ENCODE results near the gene ADGRF5.

ADGRF5 gene

DNA sequence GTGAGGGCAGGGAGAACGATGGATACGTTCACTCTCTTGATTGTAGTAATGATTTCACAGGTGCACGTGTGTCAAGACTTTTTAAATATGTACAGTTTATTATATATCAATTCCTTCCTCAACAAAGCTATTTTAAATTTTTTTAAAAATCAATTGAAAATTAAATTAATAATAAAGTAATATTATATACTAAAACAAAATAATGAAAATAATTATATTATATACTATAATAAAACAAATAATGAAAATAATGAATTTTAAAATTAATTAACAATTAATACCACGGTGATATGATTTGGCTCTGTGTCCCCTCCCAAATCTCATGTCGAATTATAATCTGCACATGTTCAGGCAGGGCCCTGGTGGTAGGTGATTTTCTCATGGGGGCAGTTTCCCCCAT lies 42.7 kb downstream of the ADGRF5 start:
- peaks cover 44% of the 10 kb centered on the region for H3K27me3 ChIP-seq (ENCODE audit: low read depth, low read length)
- H3K4me1 ChIP-seq (ENCODE audit: low read length), result no peaks in the 10 kb centered on the region
- no peaks in the 10 kb centered on the region for H3K79me2 ChIP-seq (ENCODE audit: low read length)
- no peak overlapping the region for H3K4me3 ChIP-seq (ENCODE audit: low read length)
- H4K20me1 ChIP-seq (ENCODE audit: insufficient read depth, low read length), result no peaks in the 10 kb centered on the region
- H3K36me3 ChIP-seq (replicated peaks; ENCODE audit: low read depth, low read length), result no peaks in the 10 kb centered on the region
- H3K4me2 ChIP-seq (ENCODE audit: low read length), result no peak overlapping the region
- TF ChIP-seq, protein P1, sequence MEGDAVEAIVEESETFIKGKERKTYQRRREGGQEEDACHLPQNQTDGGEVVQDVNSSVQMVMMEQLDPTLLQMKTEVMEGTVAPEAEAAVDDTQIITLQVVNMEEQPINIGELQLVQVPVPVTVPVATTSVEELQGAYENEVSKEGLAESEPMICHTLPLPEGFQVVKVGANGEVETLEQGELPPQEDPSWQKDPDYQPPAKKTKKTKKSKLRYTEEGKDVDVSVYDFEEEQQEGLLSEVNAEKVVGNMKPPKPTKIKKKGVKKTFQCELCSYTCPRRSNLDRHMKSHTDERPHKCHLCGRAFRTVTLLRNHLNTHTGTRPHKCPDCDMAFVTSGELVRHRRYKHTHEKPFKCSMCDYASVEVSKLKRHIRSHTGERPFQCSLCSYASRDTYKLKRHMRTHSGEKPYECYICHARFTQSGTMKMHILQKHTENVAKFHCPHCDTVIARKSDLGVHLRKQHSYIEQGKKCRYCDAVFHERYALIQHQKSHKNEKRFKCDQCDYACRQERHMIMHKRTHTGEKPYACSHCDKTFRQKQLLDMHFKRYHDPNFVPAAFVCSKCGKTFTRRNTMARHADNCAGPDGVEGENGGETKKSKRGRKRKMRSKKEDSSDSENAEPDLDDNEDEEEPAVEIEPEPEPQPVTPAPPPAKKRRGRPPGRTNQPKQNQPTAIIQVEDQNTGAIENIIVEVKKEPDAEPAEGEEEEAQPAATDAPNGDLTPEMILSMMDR (IDR thresholded peaks at IDR 0.05; ENCODE audit: low read depth, low read length), result no peak
- H2AFZ ChIP-seq (ENCODE audit: low read depth, low read length), result no peak overlapping the region
- no peak overlapping the region for H3K9ac ChIP-seq (ENCODE audit: low read length)
- no peak overlapping the region for H3K27ac ChIP-seq (ENCODE audit: low read length)
- no peaks in the 10 kb centered on the region for H3K9me3 ChIP-seq (ENCODE audit: insufficient read depth, low read length)

DNA sequence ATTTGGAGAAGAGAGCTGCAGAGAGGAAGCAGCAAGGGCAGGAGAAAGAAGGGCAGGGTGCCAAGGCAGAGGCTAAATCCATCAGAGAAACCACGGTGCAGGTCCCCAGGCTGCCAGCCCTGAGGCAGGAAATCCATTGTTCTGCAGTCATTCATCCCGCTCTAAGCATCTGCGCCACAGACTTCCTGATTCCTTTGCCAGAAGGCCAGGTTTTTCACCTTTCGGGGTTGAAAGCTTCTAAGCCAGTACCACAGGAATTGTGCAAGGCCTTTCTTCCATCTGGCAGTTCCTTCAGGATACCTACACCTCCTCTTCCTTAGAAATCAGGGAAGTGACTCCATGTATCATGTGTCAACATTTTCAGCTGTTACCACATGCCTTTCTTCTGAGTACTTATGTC lies 45.6 kb downstream of the ADGRF5 start:
- Histone ChIP-seq H3K9ac (ENCODE audit: low read length) (no peak overlapping the region), H3K36me3 (replicated peaks; ENCODE audit: low read depth, low read length) (no peaks in the 10 kb centered on the region), H3K9me3 (ENCODE audit: insufficient read depth, low read length) (no peaks in the 10 kb centered on the region), H3K27ac (ENCODE audit: low read length) (no peak overlapping the region), H3K4me3 (ENCODE audit: low read length) (no peak overlapping the region), H3K4me1 (ENCODE audit: low read length) (no peaks in the 10 kb centered on the region), H2AFZ (ENCODE audit: low read depth, low read length) (no peak overlapping the region), H3K4me2 (ENCODE audit: low read length) (no peak overlapping the region), H4K20me1 (ENCODE audit: insufficient read depth, low read length) (no peaks in the 10 kb centered on the region), H3K79me2 (ENCODE audit: low read length) (no peaks in the 10 kb centered on the region), H3K27me3 (ENCODE audit: low read depth, low read length) (peaks cover 47% of the 10 kb centered on the region)
- no peak for TF ChIP-seq EZH2phosphoT487 (IDR thresholded peaks at IDR 0.05; ENCODE audit: low read depth)
- TF ChIP-seq, protein P1 (IDR thresholded peaks at IDR 0.05; ENCODE audit: low read depth, low read length), result no peak

DNA sequence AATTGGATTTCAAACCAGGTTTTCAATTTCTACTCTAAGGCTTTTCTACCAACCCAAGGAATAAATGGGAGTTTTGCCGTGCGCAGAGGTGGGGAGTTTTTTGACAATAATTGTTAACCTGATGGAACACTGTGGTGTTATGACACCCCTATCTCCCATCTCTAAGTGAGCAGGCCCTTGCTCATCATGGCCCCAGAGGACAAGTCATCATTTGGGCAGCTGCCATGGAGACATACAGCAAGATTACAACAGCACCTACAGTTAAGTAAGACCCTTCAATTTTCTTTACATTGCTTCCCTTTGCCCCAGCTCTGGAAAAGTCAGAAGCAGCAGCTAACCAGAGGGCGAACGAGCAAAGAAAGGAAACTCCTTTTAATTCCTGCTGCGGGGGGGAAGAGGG lies 54.3 kb downstream of the ADGRF5 start:
- no peaks in the 10 kb centered on the region for H4K20me1 ChIP-seq (ENCODE audit: insufficient read depth, low read length)
- peaks cover 16% of the 10 kb centered on the region for H3K27me3 ChIP-seq (ENCODE audit: low read depth, low read length)
- no peak overlapping the region for H3K4me3 ChIP-seq (ENCODE audit: low read length)
- no peak overlapping the region for H3K27ac ChIP-seq (ENCODE audit: low read length)
- no peaks in the 10 kb centered on the region for H3K36me3 ChIP-seq (replicated peaks; ENCODE audit: low read depth, low read length)
- H2AFZ ChIP-seq (ENCODE audit: low read depth, low read length), result no peak overlapping the region
- H3K4me1 ChIP-seq (ENCODE audit: low read length), result no peaks in the 10 kb centered on the region
- no peaks in the 10 kb centered on the region for H3K79me2 ChIP-seq (ENCODE audit: low read length)
- H3K9ac ChIP-seq (ENCODE audit: low read length), result no peak overlapping the region
- TF ChIP-seq, protein P1 (IDR thresholded peaks at IDR 0.05; ENCODE audit: low read depth, low read length), result no peak
- TF ChIP-seq EZH2phosphoT487 (IDR thresholded peaks at IDR 0.05; ENCODE audit: low read depth), result no peak
- H3K9me3 ChIP-seq (ENCODE audit: insufficient read depth, low read length), result no peaks in the 10 kb centered on the region
- H3K4me2 ChIP-seq (ENCODE audit: low read length), result no peak overlapping the region

DNA sequence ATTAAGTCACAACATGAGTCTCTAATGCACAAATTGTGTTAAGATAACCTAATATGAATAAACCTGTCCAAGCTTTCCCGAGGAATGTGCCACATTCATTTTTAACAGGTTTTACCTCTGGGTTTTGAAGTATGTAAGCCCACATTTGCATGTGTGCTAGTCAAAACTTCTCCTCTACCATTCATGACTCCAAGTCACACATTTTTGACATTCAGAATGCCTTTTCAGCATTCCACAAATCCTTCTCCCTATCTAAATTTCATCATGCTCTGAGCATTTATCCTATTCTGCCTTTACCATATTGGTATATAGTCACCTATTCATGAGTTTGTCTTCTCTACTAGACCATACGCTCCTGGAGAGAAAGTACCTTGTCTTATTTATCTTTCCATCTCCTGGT lies 56.5 kb downstream of the ADGRF5 start:
- TF ChIP-seq, protein P1 (IDR thresholded peaks at IDR 0.05; ENCODE audit: low read depth, low read length), result no peak
- no peak for TF ChIP-seq EZH2phosphoT487 (IDR thresholded peaks at IDR 0.05; ENCODE audit: low read depth)

More for the DNA sequence above, 56.5 kb downstream of the ADGRF5 start:
- Histone ChIP-seq H3K9me3 (ENCODE audit: insufficient read depth, low read length) (no peaks in the 10 kb centered on the region), H3K4me3 (ENCODE audit: low read length) (no peak overlapping the region), H3K79me2 (ENCODE audit: low read length) (no peaks in the 10 kb centered on the region), H2AFZ (ENCODE audit: low read depth, low read length) (no peak overlapping the region), H4K20me1 (ENCODE audit: insufficient read depth, low read length) (no peaks in the 10 kb centered on the region), H3K4me1 (ENCODE audit: low read length) (no peaks in the 10 kb centered on the region), H3K27me3 (ENCODE audit: low read depth, low read length) (peaks cover 25% of the 10 kb centered on the region), H3K4me2 (ENCODE audit: low read length) (no peak overlapping the region), H3K27ac (ENCODE audit: low read length) (no peak overlapping the region), H3K9ac (ENCODE audit: low read length) (no peak overlapping the region), H3K36me3 (replicated peaks; ENCODE audit: low read depth, low read length) (no peaks in the 10 kb centered on the region)
